GM19455 (cell line): Measurements from ENCODE around the gene FAM180A.

Experiments used
- ATAC-seq: cut with Tn5 transposase; IDR thresholded peaks from one replicate; pipeline ENCODE4 v1.9.1; 2021; ENCODE audit not compliant: unreplicated experiment

FAM180A gene

GRCh38 chr7:135771961-135772638, 23.5 kb upstream of the FAM180A start:
- no peak for ATAC-seq

GRCh38 chr7:135771051-135771450, 22.4 kb upstream of the FAM180A start:
- no peak for ATAC-seq

GRCh38 chr7:135770139-135770710, 21.6 kb upstream of the FAM180A start:
- ATAC-seq = no peak

GRCh38 chr7:135769005-135769802, 20.6 kb upstream of the FAM180A start:
- no peak for ATAC-seq

- no peak for ATAC-seq
These were observed 19.9 kb upstream of the FAM180A start for GRCh38 chr7:135768467-135768866.

GRCh38 chr7:135768064-135768463, 19.5 kb upstream of the FAM180A start:
- ATAC-seq = no peak

- ATAC-seq = no peak
These were observed 14.6 kb upstream of the FAM180A start for GRCh38 chr7:135763261-135763660.

GRCh38 chr7:135761751-135762488, 13.3 kb upstream of the FAM180A start:
- no peak for ATAC-seq

- no peak for ATAC-seq
These were observed 10.9 kb upstream of the FAM180A start for GRCh38 chr7:135759532-135759931.

- ATAC-seq = no peak
These were observed 9.9 kb upstream of the FAM180A start for GRCh38 chr7:135758531-135758932.

GRCh38 chr7:135757719-135758411, 9.3 kb upstream of the FAM180A start:
- ATAC-seq = no peak

GRCh38 chr7:135756191-135756590, 7.6 kb upstream of the FAM180A start:
- no peak for ATAC-seq

GRCh38 chr7:135755351-135755753, 6.7 kb upstream of the FAM180A start:
- ATAC-seq = no peak

GRCh38 chr7:135753616-135754413, 5.2 kb upstream of the FAM180A start:
- ATAC-seq = no peak

- ATAC-seq = no peak
These were observed 1.2 kb downstream of the FAM180A start for GRCh38 chr7:135747366-135747765.

- no peak for ATAC-seq
These were observed 2.8 kb downstream of the FAM180A start for GRCh38 chr7:135745703-135746312.

GRCh38 chr7:135744938-135745702, 3.5 kb downstream of the FAM180A start:
- no peak for ATAC-seq

GRCh38 chr7:135743907-135744731, 4.5 kb downstream of the FAM180A start:
- ATAC-seq = no peak
